Neutrophil (primary cell): ENCODE data around the gene RDH5.

Source experiments
- H3K27ac ChIP-seq: fragments of 200-600 bp; sonication (generic); 2 replicates; pipeline ENCODE4 v1.5.1; 2016; ENCODE audit warnings: mild to moderate bottlenecking, moderate library complexity
- H3K27me3 ChIP-seq: fragments of 200-600 bp; sonication (generic); 2 replicates; pipeline ENCODE4 v1.6.0; 2016; ENCODE audit warnings: mild to moderate bottlenecking
- H3K36me3 ChIP-seq: fragments of 200-600 bp; sonication (generic); 2 replicates; pipeline ENCODE4 v1.5.1; 2017
- H3K4me1 ChIP-seq, 2 experiments: fragments of 200-600 bp in 1 of 2; sonication (generic) in 1 of 2; 1 replicate in 1 of 2; 2 replicates in 1 of 2; pipeline versions ENCODE4 v1.5.1 to v1.6.1; 2013 to 2016; ENCODE audit warnings: low read depth in 1 of 2, low read length in 1 of 2, mild to moderate bottlenecking in 1 of 2, moderate library complexity in 1 of 2; ENCODE audit not compliant: control insufficient read depth in 1 of 2, insufficient read depth in 1 of 2
- H3K4me3 ChIP-seq, 2 experiments: fragments of 200-600 bp in 1 of 2; sonication (generic) in 1 of 2; 1 replicate in 1 of 2; 2 replicates in 1 of 2; pipeline ENCODE4 v1.5.1; 2013 to 2016; ENCODE audit warnings: low read depth in 1 of 2, low read length in 1 of 2, mild to moderate bottlenecking in 1 of 2, moderate library complexity in 1 of 2
- H3K9me3 ChIP-seq: fragments of 200-600 bp; sonication (generic); 2 replicates; pipeline ENCODE4 v1.5.1; 2016
- CTCF ChIP-seq: fragments of 200-600 bp; sonication (generic); IDR thresholded peaks from 2 replicates; pipeline ENCODE4 v1.5.1; 2016; ENCODE audit warnings: antibody characterized with exemption

The RDH5 gene

GRCh38 chr12:55717011-55718007 lies 2.9 kb upstream of the RDH5 start:
- Histone ChIP-seq H3K36me3 (peaks cover 40% of the 10 kb centered on the region), H3K9me3 (no peaks in the 10 kb centered on the region), H3K27ac (peak overlapping the region; percentile 99), H3K4me1 (peaks cover 51 to 58% of the 10 kb centered on the region in 2 experiments), H3K4me3 (peak overlapping the region; percentile 92 to 99), H3K27me3 (no peaks in the 10 kb centered on the region)
- no peak for TF ChIP-seq CTCF

GRCh38 chr12:55718015-55718414 lies 2.2 kb upstream of the RDH5 start:
- Histone ChIP-seq H3K27ac (peak overlapping the region; percentile 99), H3K4me1 (peaks cover 51 to 58% of the 10 kb centered on the region in 2 experiments), H3K27me3 (no peaks in the 10 kb centered on the region), H3K36me3 (peaks cover 47% of the 10 kb centered on the region), H3K9me3 (no peaks in the 10 kb centered on the region), H3K4me3 (peak overlapping the region in 1 of 2 experiments; percentile 92)
- TF ChIP-seq CTCF = no peak

GRCh38 chr12:55718624-55719275 lies 1.4 kb upstream of the RDH5 start:
- no peak overlapping the region for H3K4me3 ChIP-seq
- no peak overlapping the region for H3K27ac ChIP-seq

GRCh38 chr12:55719371-55719770 lies 822 bp upstream of the RDH5 start:
- H3K27me3 ChIP-seq = no peaks in the 10 kb centered on the region
- no peak overlapping the region for H3K27ac ChIP-seq
- H3K4me3 ChIP-seq = no peak overlapping the region
- peaks cover 60% of the 10 kb centered on the region for H3K36me3 ChIP-seq
- H3K9me3 ChIP-seq = no peaks in the 10 kb centered on the region
- no peak for TF ChIP-seq CTCF
- peaks cover 56 to 60% of the 10 kb centered on the region in 2 experiments for H3K4me1 ChIP-seq

More at GRCh38 chr12:55718624-55719275, 1.4 kb upstream of the RDH5 start:
- Histone ChIP-seq H3K9me3 (no peaks in the 10 kb centered on the region), H3K4me1 (peaks cover 51 to 58% of the 10 kb centered on the region in 2 experiments), H3K27me3 (no peaks in the 10 kb centered on the region), H3K36me3 (peaks cover 54% of the 10 kb centered on the region)
- no peak for TF ChIP-seq CTCF

- Histone ChIP-seq H3K4me3 (no peak overlapping the region), H3K9me3 (no peaks in the 10 kb centered on the region), H3K4me1 (peaks cover 56 to 63% of the 10 kb centered on the region in 2 experiments), H3K36me3 (peaks cover 76% of the 10 kb centered on the region), H3K27me3 (no peaks in the 10 kb centered on the region), H3K27ac (peak overlapping the region; percentile 55)
- TF ChIP-seq CTCF = no peak
Measured at GRCh38 chr12:55720894-55721444, 776 bp downstream of the RDH5 start.
